ENCODE measurements around the gene ME1.

GRCh38 chr6:83314693-83315092 lies 116.2 kb downstream of the ME1 start:
- no peak for TF ChIP-seq TEAD2 (tag; IDR thresholded peaks at IDR 0.05)
- no peak for TF ChIP-seq POLR2AphosphoS5 (IDR thresholded peaks at IDR 0.05; ENCODE audit: control insufficient read depth, insufficient read depth, low read depth, low read length)
- TF ChIP-seq CTCF (IDR thresholded peaks at IDR 0.05 in 2 of 3, conservative IDR thresholded peaks at IDR 0.05 in 1 of 3; ENCODE audit: insufficient read depth in 2 of 3, low read depth in 1 of 3, low read length in 3 of 3), result no peak
- TF ChIP-seq POLR2A (conservative IDR thresholded peaks at IDR 0.05), result no peak
- TF ChIP-seq ZZZ3 (IDR thresholded peaks at IDR 0.05), result no peak
- no peak for TF ChIP-seq ATF6 (CRISPR knock-in tag; IDR thresholded peaks at IDR 0.05)
- TF ChIP-seq CBX1 (IDR thresholded peaks at IDR 0.05; ENCODE audit: low read depth), result no peak
- no peak for TF ChIP-seq MXI1 (IDR thresholded peaks at IDR 0.05; ENCODE audit: low read depth, low read length)
- no peak for TF ChIP-seq STAT6 (CRISPR knock-in tag; IDR thresholded peaks at IDR 0.05)

Measured in K562 (cell line).